IPS DF 19.7 (cell line): ENCODE measurements around the gene APOBEC3A.
"Not testable (repeated sequence)": the region's sequence is repeated elsewhere in the genome, so short reads cannot be mapped to it uniquely, and the experiment has no call there.

ENCODE experiments used
- DNase-seq: peaks from one replicate; pipeline ENCODE4 v3.0.0-alpha.2; 2013; ENCODE audit warnings: low read depth, low spot score

Gene APOBEC3A

DNA sequence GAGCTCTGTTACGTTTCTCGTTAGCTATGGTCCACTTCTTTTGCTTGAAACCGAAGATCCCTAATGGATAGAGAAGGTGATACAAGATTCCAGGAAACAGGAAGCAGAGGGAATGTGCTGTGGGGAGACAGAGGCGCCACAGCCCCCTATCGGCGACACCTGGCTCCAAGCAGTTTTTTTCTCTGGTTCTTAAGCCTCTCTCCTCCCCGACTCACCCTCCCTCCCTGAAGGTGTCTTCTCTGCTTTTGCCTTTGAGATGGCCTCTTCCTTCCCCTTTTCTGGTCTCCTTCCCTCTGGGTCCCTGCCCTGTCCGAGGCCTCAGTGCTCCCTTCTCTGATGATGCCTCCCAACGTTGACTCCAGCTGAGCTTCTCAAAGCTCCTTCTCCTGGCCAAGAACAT is 14.2 kb upstream of the APOBEC3A start:
- DNase-seq, result no peak

DNA sequence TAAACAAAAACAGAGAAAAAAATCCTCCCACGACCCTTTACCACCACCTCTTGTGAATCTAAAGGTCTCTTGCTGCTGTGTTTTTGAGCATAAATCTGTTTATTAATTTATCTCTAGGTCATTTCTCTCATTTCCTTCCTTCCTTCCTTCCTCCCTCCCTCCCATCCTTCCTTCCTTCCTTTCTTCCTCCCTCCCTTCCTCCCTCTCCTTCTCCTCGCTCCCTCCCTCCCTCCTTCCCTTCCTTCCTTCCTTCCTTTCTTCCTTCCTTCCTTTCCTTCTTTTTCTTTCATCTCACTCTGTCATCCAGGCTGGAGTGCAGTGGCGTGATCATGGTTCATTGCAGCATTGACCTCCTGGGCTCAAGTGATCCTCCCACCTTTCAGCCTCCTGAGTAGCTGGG is 13.5 kb upstream of the APOBEC3A start:
- no peak for DNase-seq

DNA sequence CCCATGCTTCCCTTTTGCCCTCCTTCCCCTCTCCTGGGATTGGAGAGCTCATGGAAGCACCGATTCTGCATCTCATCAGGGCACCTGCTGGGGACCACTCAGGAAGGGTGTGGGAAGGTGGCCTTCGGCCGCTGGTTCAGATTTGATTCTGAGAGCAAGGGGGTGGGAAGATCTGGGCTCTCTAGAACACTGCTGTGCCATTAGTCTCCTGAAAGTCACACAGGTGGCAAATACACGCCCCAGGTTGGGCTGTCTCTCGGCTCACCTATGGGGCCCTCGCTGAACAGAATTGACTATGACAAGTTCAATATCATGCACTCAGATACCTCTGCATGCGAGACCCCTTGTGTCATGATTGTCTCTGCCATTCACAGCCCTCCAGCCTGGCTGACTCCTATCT is 12.8 kb upstream of the APOBEC3A start:
- DNase-seq, result no peak

DNA sequence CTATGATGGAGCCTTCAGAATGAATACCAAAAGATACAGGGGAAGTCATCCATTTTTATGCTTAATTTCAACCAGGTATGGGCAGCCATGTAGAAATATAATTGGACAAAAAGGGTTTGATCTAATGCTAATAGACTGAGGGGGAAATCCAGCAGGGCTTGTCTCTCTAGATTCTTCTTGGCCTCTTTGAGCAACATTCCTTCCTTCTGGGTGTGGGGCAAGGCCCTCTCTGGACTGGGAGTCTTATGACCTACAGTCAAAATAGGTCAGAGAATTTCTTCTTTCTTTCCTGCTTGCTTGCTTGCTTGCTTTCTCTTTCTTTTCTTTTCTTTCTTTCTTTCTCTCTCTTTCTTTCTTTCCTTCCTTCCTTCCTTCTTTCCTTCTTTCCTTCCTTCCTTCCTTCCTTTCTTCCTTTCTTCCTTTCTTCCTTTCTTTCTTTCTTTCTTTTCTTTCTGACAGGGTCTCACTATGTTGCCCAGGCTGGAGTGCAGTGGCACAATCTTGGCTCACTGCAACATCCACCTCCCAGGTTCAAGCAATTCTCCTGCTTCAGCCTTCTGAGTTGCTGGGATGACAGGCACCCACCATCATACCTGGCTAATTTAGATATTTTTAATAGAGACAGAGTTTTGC is 11.6 kb upstream of the APOBEC3A start:
- DNase-seq, result not testable (repeated sequence)

DNA sequence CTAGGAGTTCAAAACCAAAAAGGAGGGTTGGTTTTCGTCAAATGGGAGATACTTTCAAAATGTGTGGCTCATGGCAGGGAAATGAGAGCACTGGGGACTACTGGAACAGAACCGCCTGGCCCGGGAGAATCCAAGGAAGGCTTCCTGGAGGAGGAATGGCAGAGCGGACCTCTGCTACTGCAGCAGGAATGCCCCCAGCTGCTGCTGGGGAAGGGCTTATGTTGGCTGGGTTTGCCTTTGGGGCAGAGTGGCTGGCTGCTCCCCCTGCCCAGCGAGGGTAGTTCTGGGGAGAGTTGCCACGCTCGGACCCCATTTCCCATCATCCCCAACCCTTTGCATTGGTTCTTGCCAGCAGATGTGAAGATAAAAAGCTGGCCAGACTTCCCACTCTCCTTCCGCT is 10.6 kb upstream of the APOBEC3A start:
- no peak for DNase-seq

DNA sequence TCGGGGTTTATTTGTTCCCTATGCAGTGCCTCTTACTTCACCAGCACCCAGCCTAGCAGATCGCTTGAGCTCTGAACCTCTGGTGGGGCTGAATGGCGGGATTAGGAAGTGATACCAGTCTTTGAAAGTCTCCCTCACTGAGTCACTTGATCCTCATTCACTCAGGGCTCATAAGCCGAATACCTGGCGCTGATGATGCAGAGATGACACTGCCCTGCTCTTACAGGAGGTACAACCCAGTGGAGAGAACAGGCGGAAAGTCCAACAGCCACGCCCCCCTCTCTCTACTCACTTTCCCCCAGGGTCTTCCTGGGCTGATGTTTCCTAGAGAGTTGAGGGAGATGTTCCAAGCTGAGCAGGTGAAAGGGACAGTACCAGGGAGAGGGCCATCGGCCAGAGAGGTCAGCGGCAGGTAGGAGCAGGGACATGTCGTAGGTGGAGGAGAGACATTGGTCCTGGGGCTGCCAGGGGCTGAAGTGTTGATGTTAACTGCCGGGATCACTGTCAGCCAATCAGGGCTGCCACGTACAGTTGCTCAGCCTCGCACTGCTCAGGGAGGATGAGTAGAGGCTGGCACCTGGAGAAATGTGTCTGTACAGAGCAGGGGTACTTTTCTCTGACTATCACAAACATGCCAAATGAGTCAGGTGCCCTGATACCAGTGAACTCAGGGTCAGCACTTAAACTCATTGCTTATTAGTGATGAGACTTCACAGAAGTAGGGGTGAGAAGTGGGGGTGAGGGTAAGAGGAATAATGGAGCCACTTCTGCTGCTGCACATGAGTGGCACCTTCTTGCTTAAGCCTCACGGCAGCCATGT is 9.9 kb upstream of the APOBEC3A start:
- no peak for DNase-seq

DNA sequence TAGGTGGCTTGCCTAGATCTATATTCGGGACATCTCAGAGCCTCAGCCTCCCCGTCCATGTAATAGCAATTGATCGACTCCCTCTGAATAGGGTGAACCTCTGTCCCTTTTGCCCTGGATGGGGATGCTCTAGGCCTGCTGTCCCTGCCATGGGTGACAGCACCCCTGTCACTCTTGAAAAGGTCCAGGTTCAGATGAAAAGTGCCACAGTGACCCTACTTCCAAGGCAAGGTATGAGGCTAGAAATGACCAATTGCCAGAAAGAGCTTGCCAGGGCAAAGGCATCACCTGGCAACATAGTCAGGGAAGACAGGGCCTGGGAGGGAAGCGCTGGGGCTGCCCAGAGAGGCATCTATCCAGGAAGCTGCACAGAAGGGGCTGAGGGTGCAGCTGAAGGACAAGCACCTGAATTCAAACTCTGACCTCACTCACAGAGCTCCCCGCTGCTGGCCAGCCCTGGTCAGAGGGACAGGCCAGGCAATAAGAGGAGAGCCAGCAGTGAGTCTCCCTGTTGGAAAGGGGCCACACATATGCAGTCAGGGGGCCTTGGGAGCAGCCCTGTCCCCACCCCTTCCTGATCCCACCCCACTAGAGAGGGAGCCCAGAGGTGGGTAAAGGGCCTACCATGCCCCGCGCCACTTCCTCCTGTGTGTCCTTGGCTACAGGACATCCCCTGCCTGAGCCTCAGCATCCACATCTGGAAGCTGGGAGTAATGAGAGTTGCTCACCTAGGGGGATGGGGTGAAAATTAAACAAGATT is 9.0 kb upstream of the APOBEC3A start:
- no peak for DNase-seq

DNA sequence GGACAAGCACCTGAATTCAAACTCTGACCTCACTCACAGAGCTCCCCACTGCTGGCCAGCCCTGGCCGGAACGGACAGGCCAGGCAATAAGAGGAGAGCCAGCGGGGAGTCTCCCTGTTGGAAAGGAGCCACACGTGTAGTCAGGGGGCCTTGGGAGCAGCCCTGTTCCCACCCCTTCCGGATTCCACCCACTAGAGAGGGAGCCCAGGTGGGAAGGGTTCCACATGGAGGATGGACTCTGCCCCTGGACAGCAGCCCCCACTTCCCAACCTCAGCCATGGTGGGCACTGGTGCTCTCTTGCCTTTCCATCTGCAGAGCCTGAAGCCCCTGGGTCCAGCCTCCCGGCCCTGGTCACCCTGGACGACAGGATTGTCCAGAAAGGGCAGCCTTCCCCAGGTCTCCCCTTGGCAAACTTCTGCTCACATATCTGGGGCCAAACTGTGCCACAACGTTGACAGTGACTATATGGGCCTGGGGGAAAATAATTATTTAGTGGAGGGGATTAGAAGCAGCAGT is 7.5 kb upstream of the APOBEC3A start:
- DNase-seq, result no peak

DNA sequence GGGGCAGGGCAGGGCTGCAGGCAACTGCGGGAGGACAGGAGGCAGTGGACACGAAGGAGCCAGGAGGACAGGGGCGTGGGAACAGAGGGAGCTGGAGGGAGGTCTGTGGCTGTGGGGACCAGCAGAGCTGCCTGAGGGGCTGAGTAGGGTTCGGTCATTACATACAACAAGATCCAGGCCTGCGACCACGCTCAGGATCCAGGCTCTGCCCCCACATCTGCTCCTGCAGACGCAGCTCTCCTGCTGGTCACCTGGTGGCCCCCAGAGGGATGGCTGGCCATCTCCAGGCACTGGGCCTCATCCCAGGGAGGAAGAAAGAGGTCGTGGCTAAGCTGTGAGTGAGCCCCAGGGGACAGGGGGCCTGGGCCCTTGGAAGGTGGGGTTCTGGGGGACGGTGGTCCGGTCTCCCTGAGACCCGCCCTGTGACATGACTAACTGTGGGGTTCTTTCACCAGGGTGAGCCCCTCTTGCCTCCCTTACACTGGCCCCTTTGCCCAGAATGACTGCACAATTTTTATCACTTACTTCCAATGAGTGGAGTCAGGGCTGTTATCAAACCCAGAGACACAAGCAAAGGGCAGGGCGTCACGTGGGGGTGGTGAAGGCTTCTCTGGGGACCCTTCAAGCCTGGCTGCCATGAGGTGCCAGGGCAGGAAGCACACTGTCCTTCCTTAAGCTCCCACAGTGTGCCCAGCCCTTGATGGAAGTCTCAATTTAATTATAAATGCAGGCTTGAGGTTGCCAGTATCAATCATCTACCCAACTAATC is 6.7 kb upstream of the APOBEC3A start:
- no peak for DNase-seq

DNA sequence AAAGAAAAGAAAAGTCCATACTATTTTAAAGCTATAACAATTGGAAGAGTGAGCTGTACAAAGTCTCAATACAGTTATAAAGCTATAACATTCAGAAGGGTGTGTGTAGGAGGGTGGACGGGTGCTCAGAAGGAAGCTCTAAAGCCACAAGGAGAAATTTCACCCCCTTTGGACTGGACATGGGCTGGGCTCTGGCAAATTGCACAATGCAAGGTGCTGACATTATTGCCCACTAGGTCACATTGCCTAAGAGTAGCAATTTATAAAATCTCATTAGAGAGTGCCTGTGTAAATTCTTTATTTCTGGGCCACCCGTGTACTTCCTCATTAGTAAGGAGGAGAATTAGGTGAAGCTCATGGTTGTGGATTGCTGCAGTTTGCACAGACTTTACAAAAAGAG is 5.7 kb upstream of the APOBEC3A start:
- no peak for DNase-seq

DNA sequence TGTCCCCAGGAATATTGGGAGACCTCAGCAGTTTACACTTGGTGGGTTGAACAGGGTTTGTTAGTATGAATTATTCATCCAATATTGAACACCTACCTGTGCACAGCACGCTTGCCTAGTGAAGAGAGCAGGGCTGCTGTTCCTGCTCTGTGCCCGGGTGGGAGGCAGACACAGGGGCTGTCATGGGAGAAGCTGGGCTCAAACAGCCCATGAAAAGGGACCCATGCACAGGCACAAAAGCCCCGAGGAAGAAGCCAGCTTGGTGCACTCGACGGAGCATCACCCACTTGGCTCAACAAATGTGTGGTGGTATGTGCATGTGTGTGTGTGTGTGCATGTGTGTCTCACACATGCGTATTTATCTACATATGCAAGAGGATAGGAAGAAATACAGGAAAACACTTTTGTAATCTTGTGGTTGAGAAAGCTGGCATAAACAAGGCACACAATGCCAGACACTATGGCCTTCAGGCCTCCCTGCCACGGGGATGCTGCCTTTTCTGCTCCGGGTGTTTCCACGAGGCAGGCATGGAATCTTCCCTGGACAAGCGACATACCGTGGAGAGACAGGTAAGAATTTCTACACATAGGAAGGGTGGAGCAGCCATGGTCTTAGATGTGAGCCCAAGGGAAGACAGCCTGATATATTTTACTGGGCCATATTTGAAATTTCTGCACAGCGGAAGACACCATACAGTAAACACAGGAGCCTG is 5.0 kb upstream of the APOBEC3A start:
- no peak for DNase-seq

DNA sequence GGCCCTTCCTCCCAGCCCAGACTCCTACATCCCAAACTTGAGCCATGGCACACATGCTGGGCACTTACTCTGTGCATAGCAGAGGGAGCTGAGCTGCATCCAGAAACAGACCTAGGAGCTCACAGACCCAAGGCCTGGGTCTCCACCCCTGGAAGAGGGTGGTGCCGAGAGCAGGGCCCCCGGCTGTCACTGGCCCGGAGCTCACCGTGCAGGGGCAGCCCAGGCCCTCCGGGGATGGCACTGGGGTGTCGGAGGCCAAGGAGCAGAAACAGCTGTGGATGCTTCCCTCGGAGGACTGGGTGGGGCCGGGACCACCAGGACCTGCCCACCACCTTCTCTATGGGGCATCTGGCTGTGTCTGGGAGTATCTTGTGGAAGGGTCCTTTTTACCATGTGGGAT is 4.3 kb upstream of the APOBEC3A start:
- DNase-seq, result no peak

DNA sequence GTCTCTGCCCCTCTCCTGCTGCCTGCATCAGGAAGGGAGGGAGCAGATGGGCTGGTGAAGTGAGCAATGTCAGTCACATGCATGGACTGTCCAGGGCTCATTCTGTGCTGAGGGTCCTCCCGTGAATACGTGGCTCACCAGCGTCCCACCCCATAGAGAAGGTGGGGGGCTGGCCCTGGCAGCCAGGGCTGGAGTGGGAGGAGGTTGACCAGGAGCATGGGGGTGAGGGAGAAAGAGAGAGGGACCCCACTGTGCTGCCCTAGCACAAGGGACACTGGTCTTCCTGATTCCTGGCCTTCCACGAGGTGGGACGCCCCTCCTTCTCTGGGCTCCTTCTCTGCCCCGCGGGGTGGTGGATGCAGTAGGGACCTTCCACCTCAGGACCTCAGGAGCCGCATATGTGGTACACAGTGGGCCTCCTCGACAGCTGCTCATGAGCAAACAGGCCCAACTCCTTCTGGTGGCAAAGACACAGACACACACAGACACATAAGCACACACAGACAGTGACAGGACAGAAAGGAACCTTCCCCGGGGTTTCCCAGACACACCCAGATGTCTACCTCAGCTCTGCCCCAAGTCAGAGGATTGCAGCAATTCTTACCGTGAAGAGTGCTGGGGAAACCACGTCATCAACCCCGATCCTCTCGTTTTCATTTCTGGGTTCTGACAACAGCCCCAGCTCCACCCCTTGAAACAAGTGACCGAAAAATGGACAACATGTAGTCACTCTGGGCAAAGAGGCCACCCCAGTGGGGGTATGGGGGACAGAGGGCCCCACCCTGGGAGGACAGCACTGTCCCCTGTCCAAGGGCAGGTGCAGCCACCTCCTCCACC is 3.6 kb upstream of the APOBEC3A start:
- DNase-seq, result no peak

DNA sequence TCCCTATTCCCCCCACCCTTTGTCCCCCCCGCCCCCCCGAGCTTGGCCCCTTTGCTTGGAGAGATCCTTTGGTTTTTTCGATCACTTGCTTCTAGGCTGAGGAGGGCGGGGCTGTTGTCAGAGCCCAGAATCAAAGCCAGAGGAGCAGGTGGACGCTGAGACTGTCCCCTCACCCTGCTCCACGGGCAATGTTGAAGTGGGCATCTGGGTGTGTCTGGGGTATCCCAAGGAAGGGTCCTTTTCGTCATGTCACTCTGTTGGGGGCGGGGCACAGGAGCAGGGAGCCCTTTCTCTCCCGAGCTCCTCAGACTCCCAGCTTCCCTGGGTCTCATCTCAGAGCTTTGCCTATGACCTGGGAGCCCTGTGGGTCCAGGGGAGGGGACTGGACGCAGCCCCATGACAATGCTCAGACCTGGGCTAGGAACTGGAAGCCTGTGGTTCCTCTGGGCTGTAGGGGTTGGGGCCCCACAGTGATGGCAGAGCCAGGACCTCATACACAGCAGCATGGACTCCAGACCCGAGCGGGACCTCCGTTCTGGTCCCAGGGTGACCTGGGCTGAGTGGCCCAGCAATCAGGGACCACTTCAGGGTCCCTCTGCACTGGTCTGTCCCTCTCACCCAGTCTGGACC is 2.9 kb upstream of the APOBEC3A start:
- DNase-seq, result no peak

DNA sequence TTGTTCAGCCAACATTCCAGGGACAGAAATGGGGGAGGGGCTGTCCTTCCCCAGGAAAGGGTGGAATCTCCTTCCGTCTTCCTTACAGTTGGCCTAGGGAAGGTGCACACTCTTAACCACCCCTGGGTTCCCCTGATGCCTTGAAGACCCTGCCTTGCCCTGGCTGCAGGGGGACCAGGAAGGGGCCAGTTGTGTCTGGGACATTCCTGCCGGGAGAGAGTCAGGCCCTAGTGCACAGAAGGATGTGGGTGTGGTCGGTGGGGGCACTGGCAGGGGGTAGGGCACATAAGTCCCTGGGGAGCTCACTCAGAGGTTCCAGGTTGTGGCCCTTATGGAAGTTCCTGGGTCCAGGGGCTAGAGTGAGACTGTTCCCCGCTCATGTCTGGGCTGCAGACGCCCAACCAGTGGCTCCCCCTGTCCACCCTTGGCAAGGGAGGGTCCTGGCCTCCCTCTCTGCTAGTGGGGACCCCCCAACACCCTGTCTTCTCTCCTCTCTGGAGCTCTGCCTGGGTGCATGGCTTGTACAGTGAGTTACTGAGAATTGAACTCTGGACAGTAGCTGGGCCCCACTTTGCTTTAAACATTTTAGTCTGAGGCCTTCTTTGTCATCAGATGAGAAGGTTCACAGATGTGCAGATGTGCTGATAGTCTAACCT is 2.0 kb upstream of the APOBEC3A start:
- no peak for DNase-seq

DNA sequence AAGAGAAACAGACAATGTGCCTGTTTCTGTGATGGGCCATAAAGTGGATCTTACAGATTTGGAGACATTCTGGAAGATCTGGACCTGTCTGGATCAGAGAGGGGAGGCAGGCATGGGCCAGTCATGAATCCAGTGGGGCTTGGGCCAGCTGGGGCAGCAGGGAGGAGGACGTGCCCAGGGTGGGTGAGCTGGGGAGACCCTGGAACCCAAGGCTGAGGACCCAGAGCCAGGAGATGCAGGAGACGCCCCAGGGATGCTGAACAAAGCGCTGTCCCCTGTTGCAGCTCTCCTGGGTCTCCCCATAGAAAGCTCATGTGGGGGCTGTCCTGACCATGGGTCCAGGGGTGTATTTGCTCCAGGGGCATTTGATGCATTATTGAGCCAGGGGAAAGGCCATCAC is 1.5 kb upstream of the APOBEC3A start:
- DNase-seq, result no peak

DNA sequence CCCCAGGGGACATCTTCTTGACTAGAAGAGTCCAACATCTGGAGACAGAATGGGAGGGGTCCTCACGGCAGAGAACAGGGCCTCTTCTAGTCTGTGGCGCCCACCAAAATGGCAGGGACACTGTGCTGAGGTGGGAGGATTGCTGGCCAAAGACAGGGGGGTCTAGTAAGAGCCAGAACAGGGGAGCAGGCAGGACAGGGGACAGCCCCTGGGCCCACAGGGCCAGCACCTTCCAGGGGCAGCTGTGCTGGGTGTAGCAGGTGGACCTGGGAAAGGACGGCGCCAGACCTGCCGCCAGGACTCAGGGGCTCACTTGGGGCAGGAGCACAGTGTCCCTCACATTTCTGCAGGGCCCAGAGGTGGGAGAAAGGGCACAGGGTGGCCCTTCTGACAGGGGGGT is 858 bp upstream of the APOBEC3A start:
- DNase-seq, result no peak

DNA sequence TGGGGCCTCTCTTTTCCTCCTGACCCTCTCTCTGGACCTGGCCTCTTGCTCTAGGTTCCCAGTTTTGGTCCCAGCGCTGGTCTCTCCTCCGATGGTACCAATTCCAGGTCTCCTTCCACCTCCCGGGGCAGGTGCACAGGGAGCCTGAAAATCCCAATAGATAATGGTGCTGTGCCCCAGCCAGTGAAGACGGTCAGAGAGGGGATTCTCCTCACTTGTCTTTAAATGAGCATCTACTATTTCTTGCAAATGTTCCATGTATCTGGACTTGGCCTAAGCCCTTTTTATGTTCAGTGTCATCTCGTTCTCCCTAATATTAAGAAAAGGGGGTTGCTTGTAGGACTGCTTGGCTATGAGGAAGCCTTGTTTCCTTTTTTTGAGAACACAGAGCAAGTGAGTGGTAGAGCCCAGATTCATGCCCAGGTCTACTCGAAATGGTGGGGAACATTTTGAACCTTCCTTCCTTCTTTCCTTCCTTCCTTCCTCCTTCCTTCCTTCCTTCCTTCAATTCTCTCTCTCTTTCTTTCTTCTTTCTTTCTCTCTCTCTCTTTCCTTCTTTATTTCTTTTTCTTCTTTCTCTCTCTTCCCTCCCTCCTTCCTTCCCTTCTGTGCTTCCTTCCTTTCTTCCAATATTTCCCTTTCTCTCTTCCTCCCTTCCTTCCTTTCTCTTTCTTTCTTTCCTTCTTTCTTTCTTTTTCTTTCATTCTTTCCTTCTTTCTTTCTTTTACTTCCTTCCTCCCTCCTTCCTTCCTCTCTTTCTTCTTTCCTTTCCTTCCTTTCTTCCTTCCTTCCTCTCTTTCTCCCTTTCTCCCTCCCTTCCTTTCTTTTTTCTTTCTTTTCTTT is 620 bp downstream of the APOBEC3A start:
- DNase-seq, result no peak
